Measurements from ENCODE around the gene COG4.

DNA sequence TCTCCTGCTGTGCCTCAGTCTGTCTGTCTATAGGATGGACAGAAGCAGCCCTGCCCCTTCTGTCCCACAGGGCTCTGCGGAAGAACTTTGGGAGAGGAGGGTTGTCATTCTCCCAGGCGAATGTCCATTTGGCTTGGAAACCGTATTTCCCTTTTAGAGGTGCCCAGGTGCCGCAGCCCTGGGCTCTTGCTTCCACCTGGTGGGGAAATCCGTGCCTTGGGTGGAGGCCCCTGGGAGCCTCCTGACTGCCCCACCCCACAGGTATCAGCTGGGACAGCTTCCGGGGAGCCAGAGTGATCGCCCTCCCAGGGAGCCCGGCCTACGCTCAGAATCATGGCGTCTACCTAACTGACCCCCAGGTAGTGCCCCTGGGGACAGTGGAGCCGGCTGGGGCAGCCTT is 56.2 kb downstream of the COG4 start:
- TF ChIP-seq, protein P1, sequence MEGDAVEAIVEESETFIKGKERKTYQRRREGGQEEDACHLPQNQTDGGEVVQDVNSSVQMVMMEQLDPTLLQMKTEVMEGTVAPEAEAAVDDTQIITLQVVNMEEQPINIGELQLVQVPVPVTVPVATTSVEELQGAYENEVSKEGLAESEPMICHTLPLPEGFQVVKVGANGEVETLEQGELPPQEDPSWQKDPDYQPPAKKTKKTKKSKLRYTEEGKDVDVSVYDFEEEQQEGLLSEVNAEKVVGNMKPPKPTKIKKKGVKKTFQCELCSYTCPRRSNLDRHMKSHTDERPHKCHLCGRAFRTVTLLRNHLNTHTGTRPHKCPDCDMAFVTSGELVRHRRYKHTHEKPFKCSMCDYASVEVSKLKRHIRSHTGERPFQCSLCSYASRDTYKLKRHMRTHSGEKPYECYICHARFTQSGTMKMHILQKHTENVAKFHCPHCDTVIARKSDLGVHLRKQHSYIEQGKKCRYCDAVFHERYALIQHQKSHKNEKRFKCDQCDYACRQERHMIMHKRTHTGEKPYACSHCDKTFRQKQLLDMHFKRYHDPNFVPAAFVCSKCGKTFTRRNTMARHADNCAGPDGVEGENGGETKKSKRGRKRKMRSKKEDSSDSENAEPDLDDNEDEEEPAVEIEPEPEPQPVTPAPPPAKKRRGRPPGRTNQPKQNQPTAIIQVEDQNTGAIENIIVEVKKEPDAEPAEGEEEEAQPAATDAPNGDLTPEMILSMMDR (IDR thresholded peaks at IDR 0.05): no peak
- no peak for TF ChIP-seq POLR2A (IDR thresholded peaks at IDR 0.05)

Data from body of pancreas (tissue), 4 donors.